CD8-positive, alpha-beta memory T cell (primary cell): ENCODE results near the gene GAREM1. TPM values are rescaled to one million over a fixed set of nuclear protein-coding genes. Genes with fewer than 3 reads are reported as not detected.
"Not testable (repeated sequence)": the region's sequence is repeated elsewhere in the genome, so short reads cannot be mapped to it uniquely, and the experiment has no call there.

Experiments
- CTCF ChIA-PET: fragments of 350-600 bp; sonication (Branson Sonifier 250); formaldehyde crosslinking; loops from one replicate; lab custom pipeline; 2021; ENCODE audit warnings: antibody characterized with exemption; lab: Charles Lee
- POLR2A ChIA-PET: fragments of 350-600 bp; sonication (Branson Sonifier 250); formaldehyde crosslinking; loops from one replicate; lab custom pipeline; 2021; ENCODE audit warnings: antibody characterized with exemption; lab: Charles Lee
- DNase-seq, 5 donors: peaks; one replicate each; pipeline versions ENCODE4 v3.0.0 to v3.0.0-alpha.2; 2020 to 2022; ENCODE audit warnings: mixed read lengths in 1 of 5
- H3K27ac ChIP-seq: one replicate; pipeline ENCODE4 v1.7.0; 2013; ENCODE audit warnings: low read depth, mild to moderate bottlenecking, low read length, moderate library complexity
- H3K27me3 ChIP-seq: 2 replicates; pipeline ENCODE4 v1.7.0; 2013; ENCODE audit warnings: low read length, mild to moderate bottlenecking; ENCODE audit not compliant: insufficient read depth, poor library complexity, severe bottlenecking
- H3K36me3 ChIP-seq: 2 replicates; pipeline ENCODE4 v1.7.0; 2013; ENCODE audit warnings: mild to moderate bottlenecking, low read length, moderate library complexity; ENCODE audit not compliant: insufficient read depth
- H3K4me1 ChIP-seq: 2 replicates; pipeline ENCODE4 v1.7.0; 2013; ENCODE audit warnings: mild to moderate bottlenecking, low read length, moderate library complexity; ENCODE audit not compliant: insufficient read depth
- H3K4me3 ChIP-seq: 2 replicates; pipeline ENCODE4 v1.7.0; 2013; ENCODE audit warnings: mild to moderate bottlenecking, low read length
- H3K9me3 ChIP-seq: 2 replicates; pipeline ENCODE4 v1.7.0; 2013; ENCODE audit warnings: mild to moderate bottlenecking, low read length
- H3K27ac Mint-ChIP-seq, 8 donors: one replicate each; pipeline ENCODE4 v1.8.0; 2020 to 2021; ENCODE audit warnings: mixed read lengths in 8 of 8, mild to moderate bottlenecking in 6 of 8, inconsistent platforms in 3 of 8, moderate library complexity in 3 of 8
- H3K27me3 Mint-ChIP-seq, 2 donors: one replicate each; pipeline ENCODE4 v1.8.0; 2020 to 2021; ENCODE audit warnings: mixed read lengths in 2 of 2, mild to moderate bottlenecking in 1 of 2, moderate library complexity in 1 of 2
- H3K36me3 Mint-ChIP-seq, 3 donors: one replicate each; pipeline ENCODE4 v1.8.0; 2020 to 2021; ENCODE audit warnings: mixed read lengths in 3 of 3, inconsistent platforms in 1 of 3, mild to moderate bottlenecking in 1 of 3
- H3K4me1 Mint-ChIP-seq, 3 donors: one replicate each; pipeline ENCODE4 v1.8.0; 2020 to 2021; ENCODE audit warnings: mixed read lengths in 3 of 3, inconsistent platforms in 1 of 3, mild to moderate bottlenecking in 1 of 3
- H3K4me3 Mint-ChIP-seq, 7 donors: one replicate each; pipeline ENCODE4 v1.8.0; 2020 to 2021; ENCODE audit warnings: mixed read lengths in 7 of 7, mild to moderate bottlenecking in 6 of 7, moderate library complexity in 4 of 7, inconsistent platforms in 2 of 7
- H3K9me3 Mint-ChIP-seq, 5 donors: one replicate each; pipeline ENCODE4 v1.8.0; 2020 to 2022; ENCODE audit warnings: mixed read lengths in 5 of 5, mild to moderate bottlenecking in 3 of 5, moderate library complexity in 2 of 5, inconsistent platforms in 1 of 5
- polyA plus RNA-seq: library from polyadenylated mRNA; unstranded; fragments of 300-500 nt; fragmentation: Illumina TruSeq; gene quantifications from one replicate; pipeline ENCODE4 v1.2.3, GENCODE V29; 2021
- total RNA-seq, 2 experiments: library from RNA; stranded (reverse); gene quantifications; one replicate each; pipeline ENCODE4 v1.2.3, GENCODE V29; 2021

GAREM1 gene
- total and polyA plus RNA-seq, 3 experiments from 2014 or later: not detected

DNA sequence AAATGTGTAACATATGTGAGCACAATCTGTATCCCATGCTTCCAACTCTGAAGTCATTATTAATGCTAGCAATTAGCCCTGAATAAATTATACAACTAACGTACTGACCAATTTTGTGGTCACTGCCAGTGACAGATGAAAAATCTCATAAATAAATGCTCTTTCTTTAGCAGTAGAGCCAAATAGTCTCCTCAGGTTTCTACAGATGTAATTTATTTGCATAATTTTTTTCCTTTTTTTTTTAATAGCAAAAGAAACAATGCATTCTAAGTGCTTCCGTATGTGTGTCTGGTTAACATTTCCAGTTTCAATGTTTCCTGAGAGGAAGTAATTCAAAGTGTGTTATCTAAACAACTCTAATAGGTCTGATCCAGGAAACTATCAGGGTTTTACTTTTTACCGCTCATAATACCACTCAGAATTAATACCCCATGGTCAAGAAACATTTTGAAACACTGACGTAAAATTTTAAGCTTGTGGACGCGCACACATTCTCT, 172.5 kb downstream of the GAREM1 start:
- H3K27ac Mint-ChIP-seq: no peak overlapping the region
- DNase-seq: no peak
- POLR2A ChIA-PET: no interaction called here
- Histone ChIP-seq H3K4me1 (no peaks in the 10 kb centered on the region), H3K27ac (no peak overlapping the region), H3K4me3 (no peak overlapping the region), H3K36me3 (no peaks in the 10 kb centered on the region), H3K9me3 (no peaks in the 10 kb centered on the region), H3K27me3 (no peaks in the 10 kb centered on the region)
- peaks cover 3 to 13% of the 10 kb centered on the region in 2 donors for H3K27me3 Mint-ChIP-seq
- no peaks in the 10 kb centered on the region for H3K9me3 Mint-ChIP-seq
- H3K36me3 Mint-ChIP-seq: no peaks in the 10 kb centered on the region
- H3K4me3 Mint-ChIP-seq: no peak overlapping the region
- CTCF ChIA-PET: no interaction called here
- H3K4me1 Mint-ChIP-seq: no peaks in the 10 kb centered on the region

DNA sequence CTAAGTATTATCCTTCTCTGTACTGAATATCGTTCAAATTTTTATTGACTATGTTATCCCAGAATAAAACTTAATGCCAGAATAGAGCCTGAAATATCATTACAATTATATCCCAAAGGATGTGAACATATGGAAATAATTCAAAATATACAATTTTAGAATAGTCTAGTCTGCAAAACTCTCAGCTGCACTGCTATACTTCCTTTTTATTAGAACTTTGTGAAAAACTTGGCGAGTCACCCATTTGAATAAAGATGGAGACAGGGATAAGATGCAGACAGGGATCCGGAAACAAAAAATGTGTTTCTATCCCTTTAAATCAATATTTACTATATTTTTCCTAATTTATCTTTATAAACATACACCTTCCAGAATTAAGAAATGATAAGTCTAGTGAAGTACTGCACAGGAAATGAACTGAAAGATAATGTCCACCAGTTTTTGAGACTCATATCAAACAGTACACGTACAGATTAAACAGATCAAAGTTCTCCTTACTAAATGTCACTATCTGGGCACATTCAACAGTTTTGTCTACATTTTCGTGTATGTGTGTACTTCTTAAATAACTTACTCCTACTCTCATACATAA, 173.0 kb downstream of the GAREM1 start:
- POLR2A ChIA-PET: no interaction called here
- no peak overlapping the region for H3K27ac Mint-ChIP-seq

DNA sequence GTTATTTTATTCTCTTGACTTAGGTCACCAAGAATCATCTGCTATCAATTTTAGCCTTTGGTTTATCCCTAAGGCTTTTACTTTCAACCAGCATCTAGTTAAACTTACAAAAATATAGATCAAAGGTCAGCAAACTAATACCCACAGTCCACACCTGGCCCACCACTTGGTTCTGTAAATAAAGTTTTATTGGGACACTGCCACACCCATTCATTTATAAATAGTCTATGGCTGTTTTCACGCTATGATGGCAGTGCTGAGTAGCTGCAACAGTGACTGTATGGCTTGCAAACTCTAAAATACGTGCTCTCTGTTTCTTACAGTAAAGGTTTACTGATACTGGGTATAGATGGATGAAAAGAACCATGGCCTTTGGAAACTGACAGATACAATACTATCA, 173.8 kb downstream of the GAREM1 start:
- POLR2A ChIA-PET: no interaction called here
- H3K4me3 Mint-ChIP-seq: no peak overlapping the region

More for the DNA sequence above, 173.0 kb downstream of the GAREM1 start:
- DNase-seq: no peak
- no peak overlapping the region for H3K27ac ChIP-seq
- CTCF ChIA-PET: no interaction called here
- Mint-ChIP-seq H3K36me3 (no peaks in the 10 kb centered on the region), H3K4me3 (no peak overlapping the region), H3K27me3 (peaks cover 0 to 15% of the 10 kb centered on the region in 2 donors), H3K4me1 (no peaks in the 10 kb centered on the region), H3K9me3 (no peaks in the 10 kb centered on the region)
- no peaks in the 10 kb centered on the region for H3K9me3 ChIP-seq
- no peaks in the 10 kb centered on the region for H3K36me3 ChIP-seq
- no peaks in the 10 kb centered on the region for H3K27me3 ChIP-seq
- H3K4me1 ChIP-seq: no peaks in the 10 kb centered on the region
- H3K4me3 ChIP-seq: no peak overlapping the region

DNA sequence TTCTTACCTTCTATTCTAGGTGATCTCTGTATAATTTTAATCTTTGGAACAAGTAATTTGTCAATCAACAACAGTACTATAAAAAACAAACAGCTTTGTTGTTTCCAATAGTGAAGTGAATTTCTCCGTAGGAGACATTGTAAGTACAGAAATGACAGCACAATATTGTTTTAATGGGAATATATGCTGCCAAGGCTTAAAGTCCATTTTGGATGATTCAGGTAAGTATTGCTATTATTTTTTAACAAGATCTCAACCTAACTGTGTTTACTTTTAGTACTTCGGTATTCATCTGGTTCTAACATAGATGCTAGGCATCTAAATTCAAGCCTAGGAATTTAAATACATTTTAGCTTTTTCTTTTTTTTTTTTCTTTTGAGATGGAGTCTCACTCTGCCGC, 175.1 kb downstream of the GAREM1 start:
- H3K9me3 ChIP-seq: no peaks in the 10 kb centered on the region
- H3K4me1 Mint-ChIP-seq: no peaks in the 10 kb centered on the region
- no peak overlapping the region for H3K27ac ChIP-seq
- no peaks in the 10 kb centered on the region for H3K27me3 ChIP-seq
- H3K36me3 Mint-ChIP-seq: no peaks in the 10 kb centered on the region
- no peaks in the 10 kb centered on the region for H3K36me3 ChIP-seq
- no peak overlapping the region for H3K4me3 ChIP-seq
- ChIA-PET CTCF (no interaction called here), POLR2A (no interaction called here)
- H3K4me1 ChIP-seq: no peaks in the 10 kb centered on the region
- H3K4me3 Mint-ChIP-seq: no peak overlapping the region
- peaks cover 0 to 16% of the 10 kb centered on the region in 2 donors for H3K27me3 Mint-ChIP-seq
- no peaks in the 10 kb centered on the region for H3K9me3 Mint-ChIP-seq
- DNase-seq: no peak
- no peak overlapping the region for H3K27ac Mint-ChIP-seq

More for the DNA sequence above, 173.8 kb downstream of the GAREM1 start:
- Histone ChIP-seq H3K27ac (no peak overlapping the region), H3K4me3 (no peak overlapping the region), H3K27me3 (no peaks in the 10 kb centered on the region), H3K36me3 (no peaks in the 10 kb centered on the region), H3K9me3 (no peaks in the 10 kb centered on the region), H3K4me1 (no peaks in the 10 kb centered on the region)
- CTCF ChIA-PET: no interaction called here
- Mint-ChIP-seq H3K36me3 (no peaks in the 10 kb centered on the region), H3K4me1 (no peaks in the 10 kb centered on the region), H3K9me3 (no peaks in the 10 kb centered on the region), H3K27ac (no peak overlapping the region), H3K27me3 (peaks cover 0 to 16% of the 10 kb centered on the region in 2 donors)
- no peak for DNase-seq

DNA sequence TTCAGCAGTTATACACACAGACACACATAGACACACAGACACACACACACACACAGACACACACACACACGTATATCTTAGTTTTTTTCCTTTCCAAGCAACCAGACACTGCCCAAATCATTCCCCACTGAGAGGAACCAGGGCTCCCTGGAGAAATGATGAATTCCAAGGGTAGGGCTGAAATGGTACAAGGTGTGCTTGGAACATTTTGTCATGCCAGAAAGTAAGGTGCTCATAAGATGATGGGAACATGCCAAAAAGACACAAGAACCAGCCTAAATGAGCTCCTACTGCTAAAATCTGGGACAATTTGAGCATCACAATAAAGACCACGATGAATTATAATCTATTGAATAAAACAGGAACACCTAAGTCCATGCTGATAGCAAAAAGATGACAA, 177.6 kb downstream of the GAREM1 start:
- H3K27me3 Mint-ChIP-seq: peaks cover 4 to 17% of the 10 kb centered on the region in 2 donors
- H3K27ac Mint-ChIP-seq: no peak overlapping the region
- no peaks in the 10 kb centered on the region for H3K4me1 ChIP-seq
- H3K36me3 ChIP-seq: no peaks in the 10 kb centered on the region
- H3K27me3 ChIP-seq: no peaks in the 10 kb centered on the region
- H3K27ac ChIP-seq: no peak overlapping the region
- no peaks in the 10 kb centered on the region for H3K36me3 Mint-ChIP-seq
- no peaks in the 10 kb centered on the region for H3K9me3 Mint-ChIP-seq
- no peak for DNase-seq
- no peaks in the 10 kb centered on the region for H3K9me3 ChIP-seq
- CTCF ChIA-PET: no interaction called here
- POLR2A ChIA-PET: no interaction called here
- no peak overlapping the region for H3K4me3 ChIP-seq
- H3K4me1 Mint-ChIP-seq: no peaks in the 10 kb centered on the region
- no peak overlapping the region for H3K4me3 Mint-ChIP-seq

DNA sequence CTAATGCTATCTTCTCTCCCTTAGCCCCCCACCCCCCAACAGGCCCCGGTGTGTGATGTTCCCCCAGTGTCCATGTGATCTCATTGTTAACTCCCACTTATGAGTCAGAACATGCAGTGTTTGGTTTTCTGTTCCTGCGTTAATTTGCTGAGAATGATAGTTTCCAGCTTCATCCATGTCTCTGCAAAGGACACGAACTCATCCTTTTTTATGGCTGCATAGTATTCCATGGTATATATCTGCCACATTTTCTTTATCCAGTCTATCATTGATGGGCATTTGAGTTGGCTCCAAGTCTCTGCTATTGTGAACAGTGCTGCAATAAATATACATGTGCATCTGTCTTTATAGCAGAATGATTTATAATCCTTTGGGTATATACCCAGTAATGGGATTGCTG, 179.1 kb downstream of the GAREM1 start:
- H3K27ac Mint-ChIP-seq, DNase-seq, H3K27me3 ChIP-seq, H3K27ac ChIP-seq, H3K4me1 ChIP-seq, H3K9me3 ChIP-seq, H3K9me3 Mint-ChIP-seq, POLR2A ChIA-PET, H3K36me3 Mint-ChIP-seq, H3K4me3 Mint-ChIP-seq, H3K36me3 ChIP-seq, H3K4me1 Mint-ChIP-seq, H3K4me3 ChIP-seq: not testable (repeated sequence)
- peaks cover 6 to 13% of the 10 kb centered on the region in 2 donors for H3K27me3 Mint-ChIP-seq
- CTCF ChIA-PET: interaction anchor here (0.7 kb wide), 1 partner anchor 31 kb away, joined by 3 read pairs; no protein-coding TSS in a partner anchor

DNA sequence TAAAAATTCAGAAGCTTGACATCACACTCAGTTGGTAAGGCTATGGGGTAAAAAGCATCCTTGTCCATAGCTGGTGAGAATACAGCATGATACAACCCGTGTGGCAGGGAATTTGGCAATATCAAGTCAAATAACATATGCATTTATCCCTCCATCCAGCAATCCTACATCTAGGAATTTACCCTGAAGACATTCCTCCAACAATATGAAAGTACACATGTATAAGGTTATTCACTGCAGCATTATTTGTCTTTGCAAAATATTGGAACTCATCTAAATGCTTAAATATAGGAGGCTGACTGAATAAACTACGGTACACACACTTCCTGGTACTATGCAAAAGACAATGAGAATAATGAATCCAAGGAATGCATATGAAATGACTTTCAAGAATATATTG, 179.9 kb downstream of the GAREM1 start:
- Histone ChIP-seq H3K4me3 (no peak overlapping the region), H3K27ac (no peak overlapping the region), H3K4me1 (no peaks in the 10 kb centered on the region), H3K9me3 (no peaks in the 10 kb centered on the region), H3K36me3 (no peaks in the 10 kb centered on the region), H3K27me3 (no peaks in the 10 kb centered on the region)
- Mint-ChIP-seq H3K36me3 (no peaks in the 10 kb centered on the region), H3K4me1 (no peaks in the 10 kb centered on the region), H3K27me3 (peaks cover 6 to 13% of the 10 kb centered on the region in 2 donors), H3K4me3 (no peak overlapping the region), H3K9me3 (no peaks in the 10 kb centered on the region), H3K27ac (no peak overlapping the region)
- DNase-seq: no peak
- POLR2A ChIA-PET: interaction anchor here (0.7 kb wide), 1 partner anchor 670 kb away, joined by 9 read pairs; no protein-coding TSS in a partner anchor
- CTCF ChIA-PET: no interaction called here

DNA sequence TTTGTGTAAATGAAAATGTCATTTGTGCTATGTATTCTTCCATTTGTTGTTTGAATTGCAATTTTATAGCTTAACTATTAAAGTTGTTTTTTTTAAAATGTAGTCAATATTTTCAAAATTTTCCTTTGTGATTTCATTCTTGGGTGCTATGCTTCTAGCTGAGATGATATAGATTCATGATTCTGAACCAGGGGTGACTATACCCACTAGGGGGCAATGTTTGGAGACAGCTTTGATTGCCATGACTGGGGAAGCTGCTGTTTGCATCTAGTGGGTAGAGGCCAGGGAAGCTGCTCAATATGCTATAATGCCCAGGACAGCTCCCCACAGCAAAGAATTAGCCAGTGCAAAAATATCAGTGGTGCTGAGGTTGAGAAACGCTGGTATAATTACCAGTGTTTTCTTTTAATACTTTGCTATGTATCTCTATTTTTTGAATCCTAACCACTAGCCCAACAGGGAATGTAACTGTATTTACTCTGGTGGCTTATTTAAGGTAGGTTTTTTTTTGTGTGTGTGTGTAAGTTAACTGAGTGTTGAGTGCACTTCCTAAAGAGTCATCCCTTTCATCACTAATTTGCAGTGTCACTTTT, 181.1 kb downstream of the GAREM1 start:
- ChIA-PET CTCF (interaction anchor here (0.8 to 1.3 kb wide), 2 partner anchors 181 to 182 kb away, joined by 3 read pairs; partner anchors contain the start of gene GAREM1), POLR2A (no interaction called here)
- Mint-ChIP-seq H3K9me3 (no peaks in the 10 kb centered on the region), H3K27ac (no peak overlapping the region), H3K36me3 (no peaks in the 10 kb centered on the region), H3K27me3 (peaks cover 6 to 13% of the 10 kb centered on the region in 2 donors), H3K4me1 (no peaks in the 10 kb centered on the region), H3K4me3 (no peak overlapping the region)
- H3K4me1 ChIP-seq: no peaks in the 10 kb centered on the region
- no peaks in the 10 kb centered on the region for H3K36me3 ChIP-seq
- H3K4me3 ChIP-seq: no peak overlapping the region
- H3K27me3 ChIP-seq: no peaks in the 10 kb centered on the region
- DNase-seq: peak in 1 of 5 donors; percentile 17
- no peaks in the 10 kb centered on the region for H3K9me3 ChIP-seq
- no peak overlapping the region for H3K27ac ChIP-seq
